ENCODE measurements around the gene ABO. TPM values are rescaled to one million over a fixed set of nuclear protein-coding genes. Genes with fewer than 3 reads are reported as not detected.
"Not testable (repeated sequence)": the region's sequence is repeated elsewhere in the genome, so short reads cannot be mapped to it uniquely, and the experiment has no call there.

The ABO gene
- total RNA-seq, 2 experiments from 2014 or later: not detected

DNA sequence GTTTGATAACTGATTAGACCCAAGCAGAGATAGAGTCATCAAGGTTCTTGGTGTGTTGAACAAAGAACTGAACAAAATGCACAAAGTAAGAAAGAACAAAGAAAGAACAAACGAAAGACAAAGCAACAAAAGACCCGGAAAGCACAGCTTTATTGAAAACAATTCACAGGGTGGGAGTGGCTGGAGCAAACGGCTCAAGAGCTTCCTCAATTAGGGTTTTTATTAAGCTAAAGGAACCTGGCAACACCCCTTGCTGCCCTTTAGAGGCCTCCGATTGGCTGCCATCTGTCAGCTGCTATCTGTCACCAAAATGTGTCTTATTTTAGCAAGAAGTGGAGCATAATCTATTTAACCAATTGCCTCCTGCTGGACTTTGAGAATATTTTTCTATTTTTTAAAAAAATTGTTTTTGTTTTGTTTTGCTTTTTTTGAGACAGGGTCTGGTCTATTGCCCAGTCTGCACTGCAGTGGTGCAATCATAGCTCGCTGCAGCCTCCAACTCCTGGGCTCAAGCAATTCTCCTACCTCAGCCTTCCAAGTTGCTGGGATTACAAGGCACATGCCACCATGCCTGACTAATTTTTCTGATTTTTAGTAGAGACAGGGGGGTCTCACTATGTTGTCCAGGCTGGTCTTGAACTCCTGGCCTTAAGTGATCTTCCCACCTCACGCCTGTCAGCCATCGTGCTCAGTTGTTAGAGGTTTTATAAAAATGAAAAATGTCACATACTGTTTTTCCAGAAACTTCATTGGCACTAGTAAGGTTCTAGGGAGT, 7.7 kb upstream of the ABO start:
- Mint-ChIP-seq H3K4me1 (ENCODE audit: low read depth) (no peaks in the 10 kb centered on the region), H3K36me3 (no peaks in the 10 kb centered on the region), H3K4me3 (no peak overlapping the region), H3K9me3 (no peaks in the 10 kb centered on the region), H3K27me3 (peaks cover 9% of the 10 kb centered on the region), H3K27ac (no peak overlapping the region)
- no peak for DNase-seq
- POLR2A ChIA-PET: no interaction called here
- intact Hi-C loops (cut with micrococcal nuclease): no loop called here
- CTCF ChIA-PET: no interaction called here

DNA sequence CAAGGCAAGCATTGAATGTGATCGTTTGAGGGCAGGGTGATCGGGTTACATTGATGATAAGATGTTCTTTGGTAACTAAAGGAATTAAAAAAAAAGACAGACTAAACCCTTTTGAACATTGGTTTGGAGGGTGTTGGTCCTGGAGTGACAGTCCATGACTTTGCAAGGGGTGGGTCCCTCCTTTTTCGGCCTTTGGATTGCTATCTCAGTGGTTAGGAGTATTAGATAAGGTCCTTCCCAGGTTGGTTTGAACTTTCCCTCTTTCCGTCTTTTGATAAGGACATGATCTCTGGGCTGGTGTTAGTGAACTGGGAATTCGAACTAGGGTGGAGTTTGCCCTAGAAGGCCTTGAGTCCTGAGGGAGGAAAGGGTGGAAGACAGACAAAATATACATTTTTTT, 5.4 kb upstream of the ABO start:
- no peaks in the 10 kb centered on the region for H3K4me1 Mint-ChIP-seq (ENCODE audit: low read depth)
- no peak overlapping the region for H3K4me3 Mint-ChIP-seq
- H3K9me3 Mint-ChIP-seq: no peaks in the 10 kb centered on the region
- no peaks in the 10 kb centered on the region for H3K36me3 Mint-ChIP-seq
- POLR2A ChIA-PET: no interaction called here
- no peak for DNase-seq
- intact Hi-C loops (cut with micrococcal nuclease): no loop called here
- H3K27me3 Mint-ChIP-seq: peaks cover 19% of the 10 kb centered on the region
- no peak overlapping the region for H3K27ac Mint-ChIP-seq
- CTCF ChIA-PET: interaction anchor here (0.7 kb wide), 1 partner anchor 42 kb away, joined by 3 read pairs; no protein-coding TSS in a partner anchor

DNA sequence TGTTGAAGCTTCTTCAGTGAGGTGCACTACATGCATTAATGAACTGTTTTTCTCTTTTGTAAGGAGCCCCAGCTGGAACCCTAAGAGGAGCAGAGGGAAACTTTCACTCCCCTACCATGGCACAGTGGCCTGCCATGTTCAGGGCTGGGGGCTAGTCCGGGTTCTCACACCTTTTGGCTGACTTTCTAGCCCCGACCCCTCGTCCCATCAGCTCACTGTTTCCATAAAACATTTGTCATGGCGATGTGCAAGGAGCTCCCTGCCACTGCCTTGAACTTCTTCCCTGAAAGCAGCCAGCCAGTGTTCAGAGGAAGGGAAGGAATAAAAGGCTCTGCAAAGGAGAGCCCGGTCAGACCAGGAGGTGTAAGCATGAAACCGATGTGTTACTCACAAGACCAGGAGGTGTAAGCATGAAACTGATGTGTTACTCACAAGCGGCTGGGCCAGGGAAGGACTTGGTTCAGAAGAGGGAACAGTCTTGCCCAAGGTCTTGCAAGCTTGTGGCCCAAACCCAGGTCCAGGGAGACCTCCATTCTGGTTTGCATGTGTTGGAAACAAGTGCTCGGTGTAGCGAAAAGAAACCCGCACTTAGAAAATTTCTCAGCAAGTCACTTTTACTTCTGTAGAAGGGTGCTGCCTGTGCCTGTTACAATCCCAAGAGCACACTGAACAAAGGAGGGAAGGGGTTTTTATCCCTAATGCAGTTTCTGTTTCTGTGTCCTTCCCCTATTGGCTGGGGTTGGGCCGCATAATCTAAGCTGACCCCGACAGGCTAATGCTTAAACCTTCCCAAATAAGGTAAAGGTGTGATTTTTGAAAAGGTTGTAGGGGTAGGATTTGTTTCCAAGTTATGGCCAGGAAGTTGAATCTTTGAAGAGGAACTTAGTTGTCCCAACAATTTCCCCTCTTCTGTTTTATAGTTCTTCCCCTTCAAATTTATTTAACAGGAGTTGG, 3.4 kb upstream of the ABO start:
- CTCF ChIA-PET: no interaction called here
- no peaks in the 10 kb centered on the region for H3K4me1 Mint-ChIP-seq (ENCODE audit: low read depth)
- no peaks in the 10 kb centered on the region for H3K9me3 Mint-ChIP-seq
- POLR2A ChIA-PET: no interaction called here
- H3K27ac Mint-ChIP-seq: no peak overlapping the region
- no peaks in the 10 kb centered on the region for H3K36me3 Mint-ChIP-seq
- intact Hi-C loops (cut with micrococcal nuclease): no loop called here
- DNase-seq: no peak
- H3K27me3 Mint-ChIP-seq: peaks cover 29% of the 10 kb centered on the region
- no peak overlapping the region for H3K4me3 Mint-ChIP-seq

DNA sequence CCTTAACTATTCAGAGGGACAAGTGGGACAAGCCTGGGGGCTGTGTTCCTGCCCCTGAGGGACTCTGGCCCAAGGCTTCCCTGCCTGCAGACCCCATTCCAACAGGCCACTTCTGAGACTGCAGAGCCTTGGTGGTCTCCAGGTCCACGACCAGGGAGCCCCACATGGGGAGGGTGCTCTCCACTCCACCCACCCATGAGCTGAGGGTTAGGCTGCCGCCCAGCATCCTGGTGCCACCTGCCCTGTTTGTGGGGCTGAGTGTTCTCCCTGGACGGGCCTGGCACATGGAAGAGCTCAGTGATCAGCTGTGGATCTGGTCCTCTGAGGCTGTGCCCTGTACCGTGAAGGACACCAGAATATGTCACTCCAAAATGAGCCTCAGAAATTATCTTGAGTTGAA, 2.5 kb upstream of the ABO start:
- no peak overlapping the region for H3K4me3 Mint-ChIP-seq
- H3K4me1 Mint-ChIP-seq (ENCODE audit: low read depth): no peaks in the 10 kb centered on the region
- DNase-seq: no peak
- intact Hi-C loops (cut with micrococcal nuclease): no loop called here
- H3K36me3 Mint-ChIP-seq: no peaks in the 10 kb centered on the region
- no peaks in the 10 kb centered on the region for H3K9me3 Mint-ChIP-seq
- no peak overlapping the region for H3K27ac Mint-ChIP-seq
- POLR2A ChIA-PET: no interaction called here
- H3K27me3 Mint-ChIP-seq: peaks cover 35% of the 10 kb centered on the region
- CTCF ChIA-PET: interaction anchor here (1.1 kb wide), 1 partner anchor 11 kb away, joined by 3 read pairs; no protein-coding TSS in a partner anchor

DNA sequence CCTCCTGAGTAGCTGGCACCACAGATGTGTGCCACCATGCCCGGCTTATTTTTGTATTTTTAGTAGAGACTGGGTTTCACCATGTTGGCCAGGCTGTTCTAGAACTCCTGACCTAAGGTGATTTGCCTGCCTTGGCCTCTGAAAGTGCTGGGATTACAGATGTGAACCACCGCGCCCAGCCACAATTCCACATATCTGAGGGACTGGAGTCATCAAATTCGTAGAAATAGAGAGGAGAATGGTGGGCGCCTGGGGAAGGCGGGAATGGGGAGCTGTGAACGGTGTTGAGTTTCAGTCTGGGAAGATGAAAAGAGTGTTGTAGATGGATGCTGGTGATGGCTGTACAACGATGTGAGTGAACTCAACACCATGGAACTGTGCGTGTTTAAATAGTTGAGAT, 1.9 kb upstream of the ABO start:
- no peaks in the 10 kb centered on the region for H3K36me3 Mint-ChIP-seq
- H3K27ac Mint-ChIP-seq: no peak overlapping the region
- intact Hi-C loops (cut with micrococcal nuclease): no loop called here
- no peaks in the 10 kb centered on the region for H3K4me1 Mint-ChIP-seq (ENCODE audit: low read depth)
- POLR2A ChIA-PET: no interaction called here
- no peak overlapping the region for H3K4me3 Mint-ChIP-seq
- CTCF ChIA-PET: interaction anchor here (1.0 to 1.1 kb wide), 2 partner anchors 12 to 53 kb away, joined by 3 to 4 read pairs; no protein-coding TSS in a partner anchor
- no peaks in the 10 kb centered on the region for H3K9me3 Mint-ChIP-seq
- DNase-seq: no peak
- peaks cover 38% of the 10 kb centered on the region for H3K27me3 Mint-ChIP-seq

DNA sequence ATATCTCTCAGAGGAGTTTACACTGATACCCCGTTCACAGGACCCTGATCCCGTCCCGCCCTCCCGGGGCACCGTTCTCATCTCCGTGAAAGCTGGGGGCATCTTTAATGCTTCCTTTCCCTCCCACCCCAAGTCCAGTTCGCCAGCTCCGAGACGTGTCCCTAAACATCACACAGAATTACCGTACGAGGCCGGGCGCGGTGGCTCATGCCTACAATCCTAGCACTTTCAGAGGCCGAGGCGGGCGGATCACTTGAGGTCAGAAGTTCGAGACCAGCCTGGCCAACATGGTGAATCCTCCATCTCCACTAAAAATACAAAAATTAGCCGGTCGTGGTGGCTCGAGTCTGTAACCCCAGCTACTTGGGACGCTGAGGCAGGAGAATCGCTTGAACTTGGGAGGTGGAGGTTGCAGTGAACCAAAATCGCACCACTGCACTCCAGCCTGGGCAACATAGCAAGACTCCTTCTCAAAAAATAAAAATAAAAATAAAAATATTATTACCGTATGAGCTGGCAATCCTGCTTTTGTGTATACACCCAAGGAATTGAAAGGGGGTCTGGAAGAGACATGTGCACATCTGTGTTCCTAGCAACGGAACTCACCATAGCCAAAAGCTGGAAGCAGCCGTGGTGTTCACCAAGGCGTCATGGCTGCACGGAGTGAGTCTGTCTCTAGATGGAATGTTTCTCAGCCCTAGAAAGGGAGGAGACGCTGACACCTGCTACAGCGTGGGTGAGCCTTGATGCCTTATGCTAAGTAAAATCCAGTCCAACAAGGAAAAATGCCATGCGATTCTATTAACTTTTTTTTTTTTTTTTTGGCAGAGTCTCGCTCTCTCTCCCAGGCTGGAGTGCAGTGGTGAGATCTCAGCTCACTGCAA, 1.2 kb upstream of the ABO start:
- CTCF ChIA-PET: interaction anchor here (1.0 to 1.2 kb wide), 3 partner anchors 13 to 90 kb away, joined by 3 to 4 read pairs (median 3); no protein-coding TSS in a partner anchor
- no peak for DNase-seq
- no peaks in the 10 kb centered on the region for H3K4me1 Mint-ChIP-seq (ENCODE audit: low read depth)
- peaks cover 41% of the 10 kb centered on the region for H3K27me3 Mint-ChIP-seq
- no peaks in the 10 kb centered on the region for H3K36me3 Mint-ChIP-seq
- POLR2A ChIA-PET: no interaction called here
- no peak overlapping the region for H3K4me3 Mint-ChIP-seq
- H3K27ac Mint-ChIP-seq: no peak overlapping the region
- intact Hi-C loops (cut with micrococcal nuclease): no loop called here
- no peaks in the 10 kb centered on the region for H3K9me3 Mint-ChIP-seq

DNA sequence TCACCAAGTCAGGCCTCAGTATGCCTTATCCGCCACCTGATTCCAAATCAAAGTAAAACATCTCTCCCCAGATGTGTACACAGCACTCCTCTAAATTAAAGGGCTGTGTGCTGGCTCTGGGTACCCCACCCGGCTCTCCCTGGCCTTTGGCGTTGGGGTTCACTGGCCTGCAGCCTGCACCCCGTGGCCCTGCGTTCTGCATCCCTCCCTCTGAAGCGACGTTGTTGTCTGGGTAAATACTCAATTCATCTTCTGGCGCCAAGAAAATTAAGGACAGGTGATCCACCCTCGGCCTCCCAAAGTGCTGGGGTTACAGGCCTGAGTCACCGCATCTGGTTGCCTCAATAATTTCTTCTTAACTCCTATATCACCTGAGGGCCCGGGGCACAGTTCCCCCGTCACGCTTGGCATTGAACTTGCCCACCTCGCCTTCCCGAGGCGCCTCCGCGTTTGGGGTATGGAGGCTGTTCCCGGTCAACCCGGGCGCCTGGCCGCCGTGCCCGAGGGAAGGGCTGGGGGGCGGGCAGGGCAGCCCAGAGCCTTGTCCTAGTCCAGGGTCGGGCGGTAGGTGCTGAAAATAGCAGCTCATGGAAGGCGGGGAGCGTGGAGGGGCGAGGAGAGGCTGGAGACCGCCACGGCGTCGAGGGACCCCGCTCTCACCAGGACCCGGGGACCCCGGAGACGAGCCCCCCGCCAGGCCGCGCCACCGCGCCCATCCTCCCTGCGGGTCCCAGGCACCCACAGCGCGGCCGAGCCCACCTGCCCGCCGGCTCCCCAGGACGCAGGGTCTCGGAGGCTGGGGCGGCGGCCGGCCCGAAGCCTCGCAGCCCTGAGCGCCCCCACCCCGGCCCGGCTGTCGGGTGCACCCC, 531 bp downstream of the ABO start:
- Mint-ChIP-seq H3K4me3 (no peak overlapping the region), H3K36me3 (no peaks in the 10 kb centered on the region), H3K27ac (no peak overlapping the region), H3K27me3 (peaks cover 41% of the 10 kb centered on the region), H3K9me3 (no peaks in the 10 kb centered on the region), H3K4me1 (ENCODE audit: low read depth) (no peaks in the 10 kb centered on the region)
- CTCF ChIA-PET: no interaction called here
- intact Hi-C loops (cut with micrococcal nuclease): no loop called here
- POLR2A ChIA-PET: no interaction called here
- no peak for DNase-seq

DNA sequence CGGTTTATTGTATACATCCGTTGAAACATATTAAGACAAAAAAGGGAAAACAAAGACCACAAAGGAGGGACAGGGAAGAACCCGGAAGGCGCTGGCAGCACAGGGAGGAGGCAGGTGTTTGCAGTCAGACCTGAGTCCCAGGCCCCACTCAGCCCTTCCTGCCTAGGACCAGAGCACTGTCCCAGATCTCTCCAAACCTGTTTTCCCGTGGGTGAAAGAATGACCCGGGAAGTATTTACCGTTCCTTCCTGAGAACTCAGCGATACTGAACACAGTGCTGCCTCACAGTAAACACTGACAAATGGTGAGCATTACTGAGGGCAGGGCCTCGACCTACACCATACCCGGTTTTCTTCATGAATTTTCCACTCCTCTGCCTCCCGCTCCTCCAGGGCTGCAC, 1.2 kb downstream of the ABO start:
- intact Hi-C loops (cut with micrococcal nuclease): no loop called here
- ChIA-PET POLR2A (no interaction called here), CTCF (no interaction called here)
- H3K4me3 Mint-ChIP-seq: no peak overlapping the region
- no peaks in the 10 kb centered on the region for H3K36me3 Mint-ChIP-seq
- no peaks in the 10 kb centered on the region for H3K4me1 Mint-ChIP-seq (ENCODE audit: low read depth)
- no peaks in the 10 kb centered on the region for H3K9me3 Mint-ChIP-seq
- peaks cover 41% of the 10 kb centered on the region for H3K27me3 Mint-ChIP-seq
- H3K27ac Mint-ChIP-seq: no peak overlapping the region
- no peak for DNase-seq

DNA sequence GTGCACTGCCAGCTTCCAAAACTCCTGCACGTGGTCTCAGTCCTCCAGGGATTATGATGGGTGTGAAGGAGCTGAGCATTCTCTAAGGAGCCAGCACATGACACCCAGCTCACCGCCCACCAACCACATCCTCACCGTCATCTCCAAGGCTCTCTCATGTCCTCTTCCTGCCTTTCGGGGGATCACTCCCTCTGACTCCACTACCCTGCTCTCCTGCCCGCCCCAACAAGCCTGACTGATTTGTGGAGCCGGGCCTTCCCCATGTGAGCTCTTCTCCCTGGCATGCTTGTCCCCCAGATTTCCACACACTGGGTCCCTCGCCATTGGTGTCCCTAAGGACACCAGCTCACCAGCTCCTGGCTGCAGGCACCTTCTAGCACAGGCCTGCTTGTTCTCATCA, 1.9 kb downstream of the ABO start:
- ChIA-PET POLR2A (no interaction called here), CTCF (no interaction called here)
- intact Hi-C loops (cut with micrococcal nuclease): no loop called here
- H3K4me3 Mint-ChIP-seq: no peak overlapping the region
- no peaks in the 10 kb centered on the region for H3K36me3 Mint-ChIP-seq
- no peak for DNase-seq
- no peaks in the 10 kb centered on the region for H3K4me1 Mint-ChIP-seq (ENCODE audit: low read depth)
- no peaks in the 10 kb centered on the region for H3K9me3 Mint-ChIP-seq
- H3K27me3 Mint-ChIP-seq: peaks cover 45% of the 10 kb centered on the region
- H3K27ac Mint-ChIP-seq: no peak overlapping the region

DNA sequence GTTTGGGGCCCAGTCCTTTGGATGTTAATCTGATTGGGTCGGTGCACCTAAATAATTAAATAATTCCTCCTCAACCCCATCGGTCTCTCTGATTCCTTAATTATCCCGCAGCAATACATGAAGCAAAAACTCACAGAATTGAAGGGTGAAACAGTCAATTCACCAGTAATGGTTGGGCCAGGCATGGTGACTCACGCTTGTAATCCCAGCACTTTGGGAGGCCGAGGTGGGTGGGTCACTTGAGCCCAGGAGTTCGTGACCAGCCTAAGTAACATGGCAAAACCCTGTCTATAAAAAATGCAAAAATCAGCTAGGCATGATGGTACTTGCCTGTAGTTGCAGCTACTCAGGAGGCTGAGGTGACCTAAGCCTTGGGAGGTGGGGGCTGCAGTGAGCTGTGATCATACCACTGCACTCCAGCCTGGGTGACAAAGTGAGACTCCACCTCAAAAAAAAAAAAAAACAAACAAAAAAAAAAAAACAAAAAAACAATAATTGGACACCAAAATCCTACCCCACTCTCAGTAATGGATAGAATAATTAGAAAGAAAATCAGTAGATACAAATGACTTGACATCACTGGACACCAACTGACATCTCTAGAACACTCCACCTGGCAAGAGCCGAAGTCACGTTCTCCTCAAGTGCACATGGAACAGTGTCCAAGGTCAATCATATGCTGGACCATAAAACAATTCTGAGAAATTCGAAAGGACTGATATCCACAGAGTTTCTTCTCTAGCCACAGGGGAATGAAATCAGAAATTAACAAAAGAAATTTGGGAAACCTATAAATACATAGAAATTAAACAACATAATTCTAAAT, 5.3 kb downstream of the ABO start:
- Mint-ChIP-seq H3K4me1 (ENCODE audit: low read depth) (no peaks in the 10 kb centered on the region), H3K4me3 (no peak overlapping the region), H3K27ac (no peak overlapping the region), H3K9me3 (no peaks in the 10 kb centered on the region), H3K36me3 (no peaks in the 10 kb centered on the region), H3K27me3 (peaks cover 33% of the 10 kb centered on the region)
- intact Hi-C loops (cut with micrococcal nuclease): no loop called here
- DNase-seq: no peak
- CTCF ChIA-PET: no interaction called here
- POLR2A ChIA-PET: no interaction called here

DNA sequence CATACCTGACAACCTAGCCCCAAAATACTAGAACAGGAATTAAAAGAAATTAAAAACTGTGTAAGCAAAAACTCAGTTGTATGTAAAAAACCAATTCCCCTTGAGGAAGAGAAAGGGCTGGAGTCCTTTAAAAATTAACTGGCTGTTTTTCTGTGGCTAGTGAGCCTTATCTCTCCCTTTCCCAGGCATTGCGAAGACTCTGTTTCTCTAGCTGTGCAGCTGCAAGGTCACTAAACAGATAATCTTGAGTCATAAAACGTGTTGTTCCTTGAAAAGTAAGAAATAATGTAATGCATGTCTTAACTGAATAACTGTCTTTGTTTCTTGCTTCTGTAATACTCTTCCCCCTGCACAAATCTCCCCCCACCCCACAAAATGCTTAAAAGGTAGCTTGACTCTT, 5.9 kb downstream of the ABO start:
- DNase-seq; H3K9me3 Mint-ChIP-seq; POLR2A ChIA-PET; H3K4me1 Mint-ChIP-seq (ENCODE audit: low read depth); CTCF ChIA-PET; H3K27ac Mint-ChIP-seq; intact Hi-C loops (cut with micrococcal nuclease); H3K4me3 Mint-ChIP-seq; H3K36me3 Mint-ChIP-seq: not testable (repeated sequence)
- peaks cover 31% of the 10 kb centered on the region for H3K27me3 Mint-ChIP-seq
